ENCODE data around the gene UXS1.

DNA sequence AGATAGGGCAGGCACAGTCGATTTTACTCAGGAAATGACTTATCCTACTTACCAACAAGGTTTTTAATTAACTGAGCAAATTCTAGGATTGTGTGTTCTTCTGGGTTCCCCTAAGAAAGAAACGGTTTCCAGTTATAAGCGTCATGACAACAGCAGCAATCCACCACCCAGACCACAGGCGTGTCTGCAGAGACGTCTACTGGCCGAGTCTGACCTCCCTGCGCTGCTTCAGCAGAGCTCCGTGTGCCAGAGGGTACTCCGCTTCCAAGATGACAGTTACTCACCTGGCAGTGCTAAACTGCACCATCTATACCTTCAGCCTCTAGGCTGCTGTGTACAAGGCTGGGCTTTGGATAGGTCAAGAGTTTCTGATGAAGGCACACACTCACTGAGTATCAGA is 95.4 kb downstream of the UXS1 start:
- TF ChIP-seq CTCF (IDR thresholded peaks at IDR 0.05) (no peak), POLR2AphosphoS5 (IDR thresholded peaks at IDR 0.05; ENCODE audit: insufficient read depth in 1 of 2, low read depth in 1 of 2) (no peak), POLR2A (IDR thresholded peaks at IDR 0.05) (no peak)
